ENCODE measurements around the gene HOXB5. TPM values are rescaled to one million over a fixed set of nuclear protein-coding genes. Genes with fewer than 3 reads are reported as not detected.

HOXB5 gene
- total RNA-seq, 1 experiment from 2014 or later = 0.95 TPM

DNA sequence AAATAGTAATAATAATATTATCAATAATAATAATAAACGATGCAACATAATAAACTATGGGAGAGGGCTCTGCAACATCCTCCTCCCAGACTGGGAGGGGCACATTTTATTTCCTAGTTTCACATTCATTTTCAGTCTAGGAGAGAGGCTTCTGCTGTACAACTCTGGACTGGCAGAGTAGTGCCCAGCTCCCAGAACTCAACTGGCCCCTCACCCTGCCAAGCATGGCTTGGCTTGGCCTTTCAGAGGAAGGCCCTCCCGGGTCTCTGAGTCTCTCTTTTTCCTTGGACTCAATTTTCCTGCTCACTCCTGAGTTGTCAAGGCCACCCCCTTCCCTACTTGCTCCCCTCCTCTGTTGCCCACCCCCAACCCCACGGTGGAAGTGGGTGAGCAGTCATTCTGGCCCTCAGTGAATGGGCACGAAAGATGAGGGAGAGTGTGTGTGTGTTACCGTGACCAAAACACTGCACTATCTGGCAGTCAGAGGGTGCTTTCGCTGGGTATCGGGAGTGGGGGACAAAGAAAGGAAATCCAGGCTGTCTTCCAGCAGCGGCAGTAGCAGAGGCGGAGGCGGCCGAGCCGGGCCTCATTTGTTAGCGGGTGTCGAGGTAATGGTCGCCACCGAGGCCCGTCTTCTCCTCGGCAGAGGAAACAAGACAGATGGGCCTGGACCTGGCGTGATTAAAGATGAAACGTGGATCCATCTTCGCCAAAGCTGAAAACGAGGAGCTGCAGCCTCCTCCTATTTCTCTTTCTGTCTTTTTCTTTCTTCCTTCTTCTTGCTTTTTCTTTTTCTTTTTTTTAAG, 17.7 kb downstream of the HOXB5 start:
- H3K36me3 ChIP-seq (ENCODE audit: low read depth, low read length) = no peaks in the 10 kb centered on the region
- no peak overlapping the region for H3K27ac ChIP-seq (ENCODE audit: low read length)
- H3K9me2 ChIP-seq (replicated peaks; ENCODE audit: low read length) = no peaks in the 10 kb centered on the region
- no peaks in the 10 kb centered on the region for H3K9me3 ChIP-seq (ENCODE audit: low read length)
- no peak overlapping the region for H2AFZ ChIP-seq (ENCODE audit: low read length)
- H3K4me2 ChIP-seq (ENCODE audit: low read length) = peak overlapping the region; percentile 86
- ChIA-PET POLR2A (ENCODE audit: unreplicated experiment) (interaction anchor here (0.6 kb wide), 1 partner anchor 103 kb away, joined by 3 read pairs; no protein-coding TSS in a partner anchor), CTCF (interaction anchor here (0.6 kb wide), 1 partner anchor 336 kb away, joined by 5 read pairs; no protein-coding TSS in a partner anchor)
- no TSS peak for BruUV-seq (replicated peaks)
- TF ChIP-seq, protein P1, sequence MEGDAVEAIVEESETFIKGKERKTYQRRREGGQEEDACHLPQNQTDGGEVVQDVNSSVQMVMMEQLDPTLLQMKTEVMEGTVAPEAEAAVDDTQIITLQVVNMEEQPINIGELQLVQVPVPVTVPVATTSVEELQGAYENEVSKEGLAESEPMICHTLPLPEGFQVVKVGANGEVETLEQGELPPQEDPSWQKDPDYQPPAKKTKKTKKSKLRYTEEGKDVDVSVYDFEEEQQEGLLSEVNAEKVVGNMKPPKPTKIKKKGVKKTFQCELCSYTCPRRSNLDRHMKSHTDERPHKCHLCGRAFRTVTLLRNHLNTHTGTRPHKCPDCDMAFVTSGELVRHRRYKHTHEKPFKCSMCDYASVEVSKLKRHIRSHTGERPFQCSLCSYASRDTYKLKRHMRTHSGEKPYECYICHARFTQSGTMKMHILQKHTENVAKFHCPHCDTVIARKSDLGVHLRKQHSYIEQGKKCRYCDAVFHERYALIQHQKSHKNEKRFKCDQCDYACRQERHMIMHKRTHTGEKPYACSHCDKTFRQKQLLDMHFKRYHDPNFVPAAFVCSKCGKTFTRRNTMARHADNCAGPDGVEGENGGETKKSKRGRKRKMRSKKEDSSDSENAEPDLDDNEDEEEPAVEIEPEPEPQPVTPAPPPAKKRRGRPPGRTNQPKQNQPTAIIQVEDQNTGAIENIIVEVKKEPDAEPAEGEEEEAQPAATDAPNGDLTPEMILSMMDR (conservative IDR thresholded peaks at IDR 0.05; ENCODE audit: low read depth, low read length) = no peak
- no peak for TF ChIP-seq EZH2 (IDR thresholded peaks at IDR 0.05; ENCODE audit: low read length, unreplicated experiment)
- no peak overlapping the region for H3K9ac ChIP-seq (ENCODE audit: low read length)
- ATAC-seq (no peak), DNase-seq (no peak)
- H3K4me1 ChIP-seq (ENCODE audit: insufficient read depth, low read length) = peaks cover 20% of the 10 kb centered on the region
- intact Hi-C loops (cut with micrococcal nuclease) = no loop called here
- H4K20me1 ChIP-seq (ENCODE audit: low read length) = no peaks in the 10 kb centered on the region
- H3K27me3 ChIP-seq (ENCODE audit: low read length) = no peaks in the 10 kb centered on the region
- peak overlapping the region; percentile 66 for H3K4me3 ChIP-seq (ENCODE audit: low read length)
- H3K79me2 ChIP-seq (ENCODE audit: low read length) = no peaks in the 10 kb centered on the region
- H3F3A ChIP-seq (ENCODE audit: low read length, unreplicated experiment) = no peaks in the 10 kb centered on the region

DNA sequence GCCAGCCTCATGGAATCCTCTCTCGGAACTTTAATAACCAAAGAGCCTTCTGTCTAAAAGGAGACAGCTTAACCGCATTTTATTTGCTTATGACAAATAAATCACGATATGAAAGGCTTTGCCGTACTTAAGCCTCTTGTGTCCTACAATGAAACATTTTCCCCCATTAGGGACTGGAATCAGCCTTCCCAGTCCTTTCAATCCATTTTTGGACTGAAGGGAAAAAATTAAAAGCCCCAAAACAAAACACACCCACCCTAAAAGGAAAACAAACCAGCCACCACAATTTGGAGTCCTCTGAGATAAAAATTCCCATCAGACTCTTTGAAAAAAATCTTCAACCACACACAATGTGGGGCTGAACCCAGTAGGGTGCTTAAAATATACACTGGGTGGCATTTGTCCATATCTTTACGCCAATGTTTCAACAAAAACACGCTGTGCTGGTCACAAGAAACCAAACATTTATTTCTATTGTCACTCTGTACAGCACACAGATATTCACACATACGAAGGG, 18.5 kb downstream of the HOXB5 start:
- H3F3A ChIP-seq (ENCODE audit: low read length, unreplicated experiment) = no peaks in the 10 kb centered on the region
- peak; percentile 51 for DNase-seq
- POLR2A ChIA-PET (ENCODE audit: unreplicated experiment) = interaction anchor here (0.6 kb wide), 1 partner anchor 143 kb away, joined by 4 read pairs; no protein-coding TSS in a partner anchor
- H3K9me2 ChIP-seq (replicated peaks; ENCODE audit: low read length) = no peaks in the 10 kb centered on the region
- H3K79me2 ChIP-seq (ENCODE audit: low read length) = no peaks in the 10 kb centered on the region
- no TSS peak for BruUV-seq (replicated peaks)
- CTCF ChIA-PET = interaction anchor here (0.8 kb wide), 1 partner anchor 12 kb away, joined by 4 read pairs; no protein-coding TSS in a partner anchor
- no peak overlapping the region for H3K27ac ChIP-seq (ENCODE audit: low read length)
- peak overlapping the region; percentile 22 for H2AFZ ChIP-seq (ENCODE audit: low read length)
- no peaks in the 10 kb centered on the region for H3K9me3 ChIP-seq (ENCODE audit: low read length)
- peak overlapping the region; percentile 51 for H3K4me2 ChIP-seq (ENCODE audit: low read length)
- no peaks in the 10 kb centered on the region for H4K20me1 ChIP-seq (ENCODE audit: low read length)
- ATAC-seq = peak; percentile 37
- H3K4me3 ChIP-seq (ENCODE audit: low read length) = no peak overlapping the region
- intact Hi-C loops (cut with micrococcal nuclease) = no loop called here
- TF ChIP-seq, protein P1 (conservative IDR thresholded peaks at IDR 0.05; ENCODE audit: low read depth, low read length) = no peak
- TF ChIP-seq EZH2 (IDR thresholded peaks at IDR 0.05; ENCODE audit: low read length, unreplicated experiment) = no peak
- TF ChIP-seq EZH2phosphoT487 (IDR thresholded peaks at IDR 0.05; ENCODE audit: borderline replicate concordance, low read length) = no peak
- no peak overlapping the region for H3K9ac ChIP-seq (ENCODE audit: low read length)
- peaks cover 20% of the 10 kb centered on the region for H3K4me1 ChIP-seq (ENCODE audit: insufficient read depth, low read length)
- no peaks in the 10 kb centered on the region for H3K36me3 ChIP-seq (ENCODE audit: low read depth, low read length)
- no peaks in the 10 kb centered on the region for H3K27me3 ChIP-seq (ENCODE audit: low read length)

All from PC-3 (cell line).